ENCODE results near the gene BRI3BP. TPM values are rescaled to one million over a fixed set of nuclear protein-coding genes. Genes with fewer than 3 reads are reported as not detected.

Gene BRI3BP
- total RNA-seq, 1 donor from 2014 or later = 18.1 TPM

- H3K9me3 Mint-ChIP-seq = peaks cover 5% of the 10 kb centered on the region
- H3K27me3 Mint-ChIP-seq = no peaks in the 10 kb centered on the region
- H3K4me1 Mint-ChIP-seq (ENCODE audit: unreplicated experiment) = peaks cover 17% of the 10 kb centered on the region
- DNase-seq (ENCODE audit: extremely low spot score, unreplicated experiment) = no peak
- peak overlapping the region; percentile 95 for H3K4me3 Mint-ChIP-seq
- H3K27ac Mint-ChIP-seq = peak overlapping the region; percentile 90
- TF ChIP-seq CTCF (conservative IDR thresholded peaks at IDR 0.05) = no peak
- peaks cover 4% of the 10 kb centered on the region for H3K36me3 Mint-ChIP-seq
Measured at GRCh38 chr12:124994437-124994975, 1.1 kb downstream of the BRI3BP start.

GRCh38 chr12:124995200-124995961 is 1.9 kb downstream of the BRI3BP start:
- Mint-ChIP-seq H3K27me3 (no peaks in the 10 kb centered on the region), H3K36me3 (peaks cover 4% of the 10 kb centered on the region), H3K4me1 (ENCODE audit: unreplicated experiment) (peaks cover 17% of the 10 kb centered on the region), H3K27ac (peak overlapping the region; percentile 32), H3K4me3 (peak overlapping the region; percentile 95), H3K9me3 (peaks cover 5% of the 10 kb centered on the region)
- TF ChIP-seq CTCF (conservative IDR thresholded peaks at IDR 0.05) = no peak
- no peak for DNase-seq (ENCODE audit: extremely low spot score, unreplicated experiment)

- TF ChIP-seq CTCF (conservative IDR thresholded peaks at IDR 0.05) = no peak
- H3K27me3 Mint-ChIP-seq = no peaks in the 10 kb centered on the region
- H3K27ac Mint-ChIP-seq = no peak overlapping the region
- no peak overlapping the region for H3K4me3 Mint-ChIP-seq
- H3K36me3 Mint-ChIP-seq = peaks cover 4% of the 10 kb centered on the region
- DNase-seq (ENCODE audit: extremely low spot score, unreplicated experiment) = no peak
- peaks cover 12% of the 10 kb centered on the region for H3K4me1 Mint-ChIP-seq (ENCODE audit: unreplicated experiment)
- H3K9me3 Mint-ChIP-seq = no peaks in the 10 kb centered on the region
Measured at GRCh38 chr12:124998705-124999104, 5.3 kb downstream of the BRI3BP start.

GRCh38 chr12:125001636-125002035 is 8.2 kb downstream of the BRI3BP start:
- no peak for DNase-seq (ENCODE audit: extremely low spot score, unreplicated experiment)
- Mint-ChIP-seq H3K27me3 (no peaks in the 10 kb centered on the region), H3K9me3 (no peaks in the 10 kb centered on the region), H3K27ac (no peak overlapping the region), H3K4me1 (ENCODE audit: unreplicated experiment) (peaks cover 5% of the 10 kb centered on the region), H3K36me3 (peaks cover 4% of the 10 kb centered on the region), H3K4me3 (no peak overlapping the region)
- no peak for TF ChIP-seq CTCF (conservative IDR thresholded peaks at IDR 0.05)

- H3K4me3 Mint-ChIP-seq = no peak overlapping the region
- peaks cover 5% of the 10 kb centered on the region for H3K4me1 Mint-ChIP-seq (ENCODE audit: unreplicated experiment)
- H3K9me3 Mint-ChIP-seq = no peaks in the 10 kb centered on the region
- no peak overlapping the region for H3K27ac Mint-ChIP-seq
- H3K27me3 Mint-ChIP-seq = no peaks in the 10 kb centered on the region
- no peak for DNase-seq (ENCODE audit: extremely low spot score, unreplicated experiment)
- no peak for TF ChIP-seq CTCF (conservative IDR thresholded peaks at IDR 0.05)
- H3K36me3 Mint-ChIP-seq = peaks cover 4% of the 10 kb centered on the region
Measured at GRCh38 chr12:125003021-125003420, 9.6 kb downstream of the BRI3BP start.
